ENCODE results near the gene SLC35A2.

SLC35A2 gene

GRCh38 chrX:48927123-48927522 lies 15.7 kb upstream of the SLC35A2 start:
- DNase-seq = no peak

DNA sequence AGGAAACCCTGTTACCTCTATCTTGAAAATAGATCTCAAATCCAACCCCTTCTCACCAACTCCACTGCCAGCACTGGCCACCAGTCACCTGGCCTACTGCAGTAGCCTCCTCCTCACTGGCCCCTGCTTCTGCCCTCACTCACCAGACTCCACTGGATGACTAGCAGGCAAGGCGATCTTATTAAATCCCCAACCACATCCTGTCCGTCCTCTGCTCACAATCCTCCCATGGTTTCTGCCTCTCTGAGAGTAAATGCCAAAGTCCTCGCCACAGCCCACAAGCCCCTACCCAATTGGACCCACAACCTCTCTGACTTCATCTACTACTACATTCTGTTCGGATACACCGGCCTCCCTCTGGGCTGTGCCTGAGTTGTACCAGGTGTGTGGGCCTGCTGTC lies 12.8 kb upstream of the SLC35A2 start:
- no peak for DNase-seq

DNA sequence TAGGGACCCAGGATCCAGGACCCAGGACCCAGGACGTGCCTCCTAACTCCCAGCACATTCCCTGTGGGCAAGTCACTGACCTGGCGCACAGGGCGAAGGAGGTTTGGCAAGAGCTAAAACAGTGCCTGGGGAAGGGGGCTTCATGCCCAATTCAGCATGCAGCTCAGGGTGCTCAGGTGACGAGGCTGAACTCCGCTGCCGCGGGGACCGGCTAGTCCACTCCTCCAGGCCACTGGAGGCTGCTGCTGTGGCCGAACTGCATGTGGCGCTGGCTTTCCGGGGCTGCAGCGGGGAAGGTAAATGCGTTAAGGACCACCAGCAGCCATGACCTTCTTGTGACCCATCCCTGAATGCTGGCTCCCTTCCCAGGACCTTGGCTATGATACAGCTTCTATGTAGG lies 12.3 kb upstream of the SLC35A2 start:
- DNase-seq = no peak

- DNase-seq = no peak
These were observed 9.3 kb upstream of the SLC35A2 start for GRCh38 chrX:48920718-48921104.

- DNase-seq = no peak
These were observed 8.7 kb upstream of the SLC35A2 start for GRCh38 chrX:48919947-48920717.

DNA sequence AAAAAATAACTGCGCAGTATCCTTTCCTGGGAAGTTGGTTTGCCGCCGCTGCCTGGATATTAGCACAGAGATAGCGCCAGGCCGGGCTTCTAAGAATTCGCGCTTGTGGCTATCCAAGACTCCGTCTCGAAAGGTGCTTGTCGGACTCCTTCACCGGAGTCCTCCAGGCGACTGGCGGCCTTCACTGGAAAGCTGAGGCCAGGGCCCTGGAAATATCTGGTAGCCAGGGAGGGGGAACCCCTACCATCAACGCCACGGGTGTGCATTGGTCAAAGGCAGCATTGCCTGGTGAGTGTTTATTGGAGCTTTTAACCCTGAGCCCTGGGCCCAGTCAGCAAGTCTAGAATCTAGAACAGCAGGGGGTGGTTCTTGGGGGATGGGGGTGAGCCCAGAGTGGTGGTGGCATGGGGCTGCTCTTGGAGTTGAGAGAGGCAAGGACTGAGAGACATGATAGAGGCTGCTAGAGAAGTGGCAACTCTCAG lies 8.0 kb upstream of the SLC35A2 start:
- peak in 1 of 2 donors; percentile 21 for DNase-seq

GRCh38 chrX:48918643-48919340 lies 7.3 kb upstream of the SLC35A2 start, which contains the start of gene PIM2:
PIM2 (minus strand) TSS chrX:48919024; CDS start chrX:48918834, 190 bp downstream.
- DNase-seq = peak; percentile 85 to 91

DNA sequence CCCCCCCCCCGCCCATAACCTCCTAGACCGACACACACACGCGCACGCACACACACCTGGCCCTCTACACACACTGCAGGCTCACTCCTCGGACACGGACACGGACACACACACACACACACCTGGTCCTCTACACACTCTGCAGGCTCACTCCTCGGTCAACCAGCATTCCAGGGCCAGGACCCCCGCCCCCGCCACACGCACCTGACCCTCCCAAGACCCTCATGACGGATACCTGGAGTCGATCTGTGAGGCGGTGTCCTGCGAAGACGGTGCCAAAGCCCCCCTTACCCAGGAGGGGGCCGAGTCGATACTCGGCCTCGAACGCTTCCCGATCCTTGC lies 6.8 kb upstream of the SLC35A2 start:
- DNase-seq = no peak

DNA sequence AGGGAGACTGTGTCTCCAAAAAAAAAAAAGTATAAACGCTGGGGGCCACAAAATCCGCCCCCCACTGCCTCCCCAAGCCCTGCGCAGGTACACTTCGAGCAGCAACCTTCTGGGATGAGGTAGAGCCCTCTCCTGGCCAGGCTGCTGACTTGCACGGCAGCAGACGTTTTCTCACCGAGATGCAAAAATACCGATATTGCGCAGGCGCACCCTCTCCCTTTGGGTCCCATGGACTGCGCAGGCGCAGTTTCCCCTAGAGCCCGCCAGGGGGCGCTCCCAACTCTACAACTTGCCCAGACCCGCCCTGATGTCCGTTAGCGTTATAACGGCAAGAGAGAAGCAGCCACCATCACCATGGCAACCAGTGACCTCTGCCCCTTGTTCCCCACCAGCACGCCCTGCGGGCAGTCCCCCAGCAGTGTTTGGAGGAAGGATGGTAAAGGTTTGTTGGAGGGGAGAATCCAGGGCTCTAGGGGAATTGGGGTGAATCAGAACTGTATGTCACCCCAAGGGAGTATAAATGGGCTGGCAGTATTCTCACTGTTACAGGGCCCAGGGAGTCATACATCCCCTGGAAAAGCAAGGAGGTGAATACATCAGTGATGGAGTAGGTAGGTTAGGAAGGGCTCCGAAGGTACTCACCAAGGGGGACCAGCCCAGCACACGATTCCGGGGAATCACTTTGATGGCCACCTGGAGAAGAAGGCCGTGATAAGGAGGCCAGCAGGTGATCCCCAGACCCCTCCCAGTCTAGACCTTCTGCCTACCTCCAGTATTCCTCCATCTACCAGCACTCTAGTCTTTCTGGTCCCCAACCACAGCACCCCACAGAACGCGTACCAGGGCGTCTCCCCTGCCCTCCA lies 5.9 kb upstream of the SLC35A2 start:
- DNase-seq = peak; percentile 86 to 93

DNA sequence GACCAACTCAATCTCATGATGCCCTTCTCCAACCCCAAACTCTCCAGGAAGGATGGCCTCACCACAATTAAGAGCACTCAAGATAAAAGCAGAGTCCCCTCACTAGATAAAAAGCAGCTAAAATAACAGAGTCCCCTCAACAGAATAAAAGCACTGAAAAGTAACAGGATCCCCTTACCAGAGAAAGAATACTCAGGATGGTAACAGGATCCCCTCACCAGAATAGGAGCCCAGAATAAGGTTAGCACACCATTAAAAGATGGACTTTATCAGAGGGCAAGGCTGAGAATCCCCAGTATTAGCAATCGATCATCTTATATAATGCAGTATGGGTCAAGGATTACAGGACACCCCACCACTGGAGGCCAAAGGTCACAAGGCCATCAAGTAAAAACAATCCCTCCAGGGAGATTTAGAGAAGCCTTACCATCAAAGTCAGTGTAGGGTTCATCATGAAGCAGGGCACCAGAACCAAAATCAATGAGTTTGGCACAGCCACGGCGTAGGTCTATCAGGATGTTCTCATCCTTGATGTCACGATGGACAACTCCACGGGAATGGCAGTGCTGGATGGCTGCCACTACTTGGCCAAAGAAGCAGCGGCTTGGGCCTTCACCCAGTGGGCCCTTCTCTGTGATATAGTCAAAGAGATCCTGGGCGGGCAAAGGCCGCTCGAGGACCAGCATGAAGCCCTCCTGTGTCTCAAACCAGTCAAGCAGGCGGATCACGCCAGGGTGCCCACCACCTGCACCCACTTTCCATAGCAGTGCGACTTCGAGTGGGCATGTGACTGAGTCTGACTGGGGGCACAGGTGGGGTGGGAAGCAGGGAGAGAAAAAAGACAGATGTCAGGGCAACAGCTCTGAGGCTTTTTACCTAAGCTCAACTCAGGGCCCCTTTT lies 3.4 kb upstream of the SLC35A2 start:
- no peak for DNase-seq

DNA sequence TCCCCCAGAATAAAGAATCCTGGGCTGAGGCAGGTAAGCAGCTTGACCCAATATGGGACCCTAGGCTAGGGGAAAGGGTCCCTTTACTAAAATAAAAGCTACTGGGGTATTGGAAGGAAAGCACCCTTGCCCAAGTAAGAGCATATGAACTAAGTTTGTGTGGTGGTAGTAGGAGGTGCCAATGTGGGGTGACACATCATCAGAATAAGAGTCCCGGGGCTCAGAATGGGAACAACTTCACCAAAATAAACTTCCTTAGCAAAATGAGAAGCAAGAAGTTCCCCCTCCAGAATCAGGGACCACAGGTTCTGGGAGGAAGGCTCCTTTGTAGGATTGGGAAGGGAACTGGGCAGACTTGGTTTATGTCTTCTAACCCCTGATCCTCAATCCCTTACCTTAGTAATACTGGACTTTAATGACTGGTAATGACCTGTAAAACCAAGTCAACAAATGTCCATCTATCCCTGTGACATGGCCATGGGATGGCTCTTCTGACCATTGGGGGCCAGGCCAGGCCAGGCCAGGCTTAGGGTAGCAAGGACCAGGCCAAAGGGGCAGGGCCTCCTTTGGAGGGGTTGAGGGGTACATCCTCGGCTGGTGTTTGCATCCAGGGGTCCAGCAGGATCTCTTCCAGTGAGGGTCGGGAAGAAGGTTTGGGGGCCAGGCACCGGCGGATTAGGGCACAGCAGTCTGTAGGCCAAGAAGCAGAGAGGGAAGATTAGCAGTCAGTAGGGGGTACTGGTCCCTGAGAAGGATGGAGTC lies 2.3 kb upstream of the SLC35A2 start:
- peak in 1 of 2 donors; percentile 42 for DNase-seq

- peak; percentile 22 to 47 for DNase-seq
These were observed 477 bp downstream of the SLC35A2 start for GRCh38 chrX:48910926-48911411.

- no peak for DNase-seq
These were observed 1.6 kb downstream of the SLC35A2 start for GRCh38 chrX:48909703-48910294.

GRCh38 chrX:48908600-48908999 lies 2.8 kb downstream of the SLC35A2 start:
- DNase-seq = no peak

- DNase-seq = no peak
These were observed 6.2 kb downstream of the SLC35A2 start for GRCh38 chrX:48905090-48905790.

DNA sequence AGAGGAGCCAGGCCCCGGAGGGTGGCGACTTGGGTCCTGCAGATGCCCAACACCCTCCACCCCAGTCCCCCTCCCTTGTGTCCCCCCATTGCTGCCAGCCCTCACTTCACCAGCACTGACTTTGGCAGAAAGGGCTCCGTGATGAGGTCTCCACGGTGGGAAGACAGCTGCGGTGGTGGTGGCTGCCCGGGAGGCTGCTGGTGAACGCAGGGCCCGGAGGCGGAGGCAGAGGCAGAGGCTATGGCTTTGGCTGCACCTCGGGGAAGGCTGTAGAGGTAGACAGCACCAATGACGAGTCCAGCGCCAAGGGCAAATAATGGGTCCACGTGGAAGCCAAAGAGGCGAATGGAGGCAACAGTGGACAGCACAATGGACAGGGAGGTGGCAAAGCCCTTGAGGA lies 6.8 kb downstream of the SLC35A2 start:
- no peak for DNase-seq

DNA sequence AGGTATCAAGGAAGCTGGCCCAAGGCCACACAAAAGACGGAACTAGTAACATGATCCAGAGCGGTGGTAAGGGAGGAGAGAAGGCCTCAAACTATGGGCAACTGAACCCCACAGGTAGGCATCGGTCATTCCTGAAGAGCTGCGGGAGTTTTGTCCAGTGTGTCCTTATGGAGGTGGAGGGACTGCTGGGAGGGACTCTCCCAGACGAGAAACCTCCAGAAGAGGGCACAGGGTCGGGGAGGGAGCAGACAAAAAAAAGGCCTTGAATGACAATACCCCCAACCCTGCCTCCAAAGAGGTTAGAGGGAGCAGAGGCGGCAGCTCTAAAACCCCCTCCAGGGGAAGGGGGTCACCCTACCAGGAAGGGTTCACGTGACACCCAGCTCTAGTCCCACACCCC lies 7.3 kb downstream of the SLC35A2 start:
- no peak for DNase-seq

DNA sequence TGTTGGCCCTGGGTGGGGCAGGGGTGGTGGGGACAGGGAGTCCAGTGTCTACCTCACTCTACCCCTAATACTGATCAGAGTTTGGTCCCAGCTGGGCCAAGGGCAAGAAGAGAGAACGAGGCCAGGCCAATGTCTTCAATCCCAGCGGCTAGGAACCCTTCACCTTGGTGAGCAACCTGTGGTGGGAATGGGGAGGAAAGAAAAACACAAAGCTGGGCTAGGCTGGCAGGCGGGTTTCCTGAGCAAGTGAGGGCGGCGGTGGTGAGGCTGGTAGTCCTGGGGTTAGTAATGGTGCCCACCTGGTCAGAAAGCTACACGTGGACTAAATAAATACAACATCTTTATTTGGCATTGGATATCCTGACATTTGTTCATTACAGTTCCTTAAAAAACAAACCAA lies 8.2 kb downstream of the SLC35A2 start:
- DNase-seq = no peak

- no peak for DNase-seq
These were observed 8.7 kb downstream of the SLC35A2 start for GRCh38 chrX:48902776-48903175.

GRCh38 chrX:48902135-48902534 lies 9.3 kb downstream of the SLC35A2 start:
- no peak for DNase-seq
